ENCODE results near the gene TMEM190. TPM values are rescaled to one million over a fixed set of nuclear protein-coding genes. Genes with fewer than 3 reads are reported as not detected.

Gene TMEM190
- total and polyA plus RNA-seq, 2 of the 8 experiments (the other 6 are each of a cell fraction or from before 2014, with no cell fraction given), result 1.6 TPM; not detected in 1

GRCh38 chr19:55346725-55347441 lies 29.7 kb upstream of the TMEM190 start:
- Histone ChIP-seq H3K4me2 (ENCODE audit: insufficient read depth in 1 of 2, low read depth in 2 of 2, low read length in 2 of 2) (no peak overlapping the region), H3K14ac (ENCODE audit: insufficient read length) (no peak overlapping the region), H4K8ac (ENCODE audit: extremely low read depth, insufficient read depth, low read length) (0 out of 2 replicates have a peak overlapping the region, but pooled peaks have one; percentile 32), H2AFZ (ENCODE audit: low read length) (no peak overlapping the region), H3K79me1 (ENCODE audit: low read depth, low read length) (no peaks in the 10 kb centered on the region; the same call in 1 of the 2 replicates), H4K91ac (replicated peaks; ENCODE audit: insufficient read length, low read length) (no peak overlapping the region), H2BK120ac (replicated peaks; ENCODE audit: low read depth, low read length) (no peak overlapping the region), H2BK15ac (ENCODE audit: low read length) (no peak overlapping the region; the same call in 1 of the 2 replicates), H3K23ac (ENCODE audit: insufficient read length) (no peak overlapping the region), H3K18ac (ENCODE audit: extremely low read depth, low read length) (no peak overlapping the region; the same call in 1 of the 2 replicates), H3K4me3 (ENCODE audit: extremely low read depth in 1 of 4, insufficient read depth in 2 of 4, low read depth in 3 of 4, low read length in 4 of 4) (no peak overlapping the region), H2BK5ac (ENCODE audit: low read depth, low read length) (no peak overlapping the region), H3K4me1 (replicated peaks in 1 of 4; ENCODE audit: control insufficient read depth in 3 of 4, insufficient read depth in 4 of 4, low read length in 3 of 4) (peaks cover 11 to 38% (median 27%) of the 10 kb centered on the region in 4 experiments), H3K27me3 (replicated peaks in 1 of 4; ENCODE audit: control insufficient read depth in 3 of 4, extremely low read depth in 1 of 4, insufficient read depth in 3 of 4, low read length in 3 of 4) (peaks cover 0 to 4% (median 2%) of the 10 kb centered on the region in 4 experiments; a peak in 3 of 7 replicates), H3K9me3 (ENCODE audit: insufficient read depth in 2 of 2, low read depth in 1 of 2, low read length in 1 of 2) (no peaks in the 10 kb centered on the region), H3K36me3 (ENCODE audit: control insufficient read depth in 2 of 4, insufficient read depth in 4 of 4, low read length in 3 of 4) (peaks cover 0 to 58% (median 19%) of the 10 kb centered on the region in 4 experiments; a peak in 4 of 8 replicates), H3K4ac (replicated peaks; ENCODE audit: insufficient read length, low read depth, low read length) (no peak overlapping the region), H2BK20ac (ENCODE audit: low read length) (no peak overlapping the region), H3K79me2 (ENCODE audit: control insufficient read depth in 1 of 2, insufficient read depth in 2 of 2, low read length in 2 of 2) (no peaks in the 10 kb centered on the region), H2BK12ac (ENCODE audit: low read depth, low read length) (no peak overlapping the region), H3K9ac (replicated peaks in 1 of 4; ENCODE audit: extremely low read depth in 1 of 4, low read depth in 3 of 4, low read length in 3 of 4) (no peak overlapping the region), H3K56ac (replicated peaks; ENCODE audit: insufficient read length, low read depth, low read length) (no peak overlapping the region), H4K5ac (ENCODE audit: insufficient read length, low read depth, low read length) (peak overlapping the region; percentile 21), H3K23me2 (ENCODE audit: low read depth, low read length) (peaks cover 1% of the 10 kb centered on the region; the same call in 1 of the 2 replicates), H3K27ac (ENCODE audit: low read depth, low read length) (no peak overlapping the region; the same call in 1 of the 2 replicates), H4K20me1 (replicated peaks in 1 of 2; ENCODE audit: control insufficient read depth in 1 of 2, insufficient read depth in 2 of 2, low read length in 2 of 2) (peaks cover 0 to 2% of the 10 kb centered on the region in 2 experiments), H2AK5ac (ENCODE audit: low read depth, low read length) (no peak overlapping the region)
- ChIA-PET CTCF (ENCODE audit: partially characterized antibody) (interaction anchor here (0.6 to 2.9 kb wide), 5 partner anchors 10 to 77 kb away, joined by 3 to 11 read pairs (median 3); no protein-coding TSS in a partner anchor), POLR2A (ENCODE audit: partially characterized antibody) (interaction anchor here (0.6 to 7.9 kb wide), 12 partner anchors 8 to 156 kb away, joined by 3 to 58 read pairs (median 5); partner anchors contain the start of genes IL11, TMEM238 and UBE2S)
- no peak for DNase-seq (ENCODE audit: low read depth in 1 of 2, low spot score in 2 of 2)
- FAIRE-seq, result no peak
- WGBS, 2 experiments (ENCODE audit: extremely low coverage in 1 of 2, insufficient coverage in 1 of 2, insufficient read length in 1 of 2, insufficient replicate concordance in 2 of 2, low coverage in 1 of 2, low lambda C conversion rate in 2 of 2, missing lambda C conversion rate in 1 of 2), result 86% methylated on average over 18 of the region's 41 CpGs; no CpG with 5 or more reads in 1 of the 2 experiments
- TF ChIP-seq KDM5A (IDR thresholded peaks at IDR 0.05; ENCODE audit: low read length) (no peak), RBBP5 (IDR thresholded peaks at IDR 0.05; ENCODE audit: borderline replicate concordance, low read depth, low read length) (no peak), SP4 (IDR thresholded peaks at IDR 0.05; ENCODE audit: low read length) (no peak), ZNF274 (IDR thresholded peaks at IDR 0.05; ENCODE audit: borderline replicate concordance, extremely low read depth, low read length) (no peak), KDM1A (IDR thresholded peaks at IDR 0.05; ENCODE audit: borderline replicate concordance, low read length) (no peak), EZH2 (IDR thresholded peaks at IDR 0.05; ENCODE audit: low read depth, low read length, severe bottlenecking) (no peak), RXRA (IDR thresholded peaks at IDR 0.05; ENCODE audit: insufficient read depth, low read depth, low read length) (no peak), POLR2AphosphoS5 (IDR thresholded peaks at IDR 0.05; ENCODE audit: low read depth, low read length) (no peak), POLR2A (IDR thresholded peaks at IDR 0.05; ENCODE audit: control extremely low read depth in 1 of 2, low read depth in 2 of 2, low read length in 2 of 2) (no peak), EP300 (IDR thresholded peaks at IDR 0.05; ENCODE audit: borderline replicate concordance in 1 of 2, low read depth in 2 of 2, low read length in 2 of 2) (no peak)
